Measurements from ENCODE around the gene TSPAN1.
A peak's percentile ranks its signal among the peaks of the same experiment; 100 is the strongest.

The TSPAN1 gene

GRCh38 chr1:46197560-46197963, 22.7 kb downstream of the TSPAN1 start:
- Histone ChIP-seq H3K4ac (ENCODE audit: low read depth in 1 of 2, low read length in 2 of 2) (peak overlapping the region; percentile 88 to 90), H4K91ac (ENCODE audit: low read length) (peak overlapping the region; percentile 2), H2BK12ac (ENCODE audit: low read length in 2 of 2) (peak overlapping the region in 1 of 2 experiments; percentile 5), H2BK15ac (ENCODE audit: low read depth, poor library complexity, severe bottlenecking) (no peak overlapping the region), H3K14ac (ENCODE audit: low read length in 2 of 2) (peak overlapping the region in 1 of 2 experiments; percentile 9), H3K27me3 (ENCODE audit: control insufficient read depth in 1 of 2, insufficient read depth in 1 of 2, low read length in 2 of 2) (no peaks in the 10 kb centered on the region), H3K9me3 (ENCODE audit: control insufficient read depth, low read length) (no peaks in the 10 kb centered on the region), H4K8ac (ENCODE audit: low read length) (peak overlapping the region; percentile 92), H2BK120ac (ENCODE audit: low read depth, low read length) (no peak overlapping the region), H3K27ac (ENCODE audit: low read length, poor library complexity, severe bottlenecking) (no peak overlapping the region), H3K4me2 (ENCODE audit: low read length, poor library complexity, severe bottlenecking) (peak overlapping the region; percentile 78), H3K23ac (ENCODE audit: low read length in 2 of 2) (no peak overlapping the region), H3K18ac (ENCODE audit: low read depth in 1 of 2, low read length in 2 of 2) (peak overlapping the region; percentile 82 to 95), H3K9ac (ENCODE audit: low read length) (peak overlapping the region; percentile 98), H3K79me1 (replicated peaks; ENCODE audit: low read length, poor library complexity, severe bottlenecking) (peaks cover 31% of the 10 kb centered on the region), H3K4me3 (ENCODE audit: insufficient read depth in 1 of 2, low read depth in 1 of 2, low read length in 2 of 2) (peak overlapping the region; percentile 76 to 99), H2AK5ac (ENCODE audit: low read length, severe bottlenecking) (peak overlapping the region; percentile 61), H3K4me1 (ENCODE audit: control insufficient read depth, insufficient read depth, low read depth, low read length) (peaks cover 29% of the 10 kb centered on the region), H2AFZ (ENCODE audit: low read depth, low read length) (no peak overlapping the region), H2BK5ac (ENCODE audit: low read depth, low read length, poor library complexity, severe bottlenecking) (no peak overlapping the region), H3K36me3 (ENCODE audit: control insufficient read depth in 1 of 2, insufficient read depth in 2 of 2, low read depth in 1 of 2, low read length in 2 of 2) (peaks cover 32 to 44% of the 10 kb centered on the region in 2 experiments)
- WGBS = 69% methylated on average over 9 of the region's 9 CpGs
- DNase-seq = no peak

- H3K36me3 ChIP-seq (ENCODE audit: control insufficient read depth in 1 of 2, insufficient read depth in 2 of 2, low read depth in 1 of 2, low read length in 2 of 2) = peaks cover 26 to 37% of the 10 kb centered on the region in 2 experiments
- peak within 1 kb of the TSS; percentile 85 for H2AFZ ChIP-seq (ENCODE audit: low read depth, low read length)
- peak within 1 kb of the TSS; percentile 50 for H3K27ac ChIP-seq (ENCODE audit: low read length, poor library complexity, severe bottlenecking)
- H3K18ac ChIP-seq (ENCODE audit: low read depth in 1 of 2, low read length in 2 of 2) = peak within 1 kb of the TSS; percentile 94 to 98
- H2BK12ac ChIP-seq (ENCODE audit: low read length in 2 of 2) = peak within 1 kb of the TSS; percentile 5 to 84
- H3K9me3 ChIP-seq (ENCODE audit: control insufficient read depth, low read length) = no peaks in the 10 kb centered on the region
- peak within 1 kb of the TSS; percentile 61 for H2AK5ac ChIP-seq (ENCODE audit: low read length, severe bottlenecking)
- peak within 1 kb of the TSS; percentile 43 to 90 for H3K23ac ChIP-seq (ENCODE audit: low read length in 2 of 2)
- H2BK15ac ChIP-seq (ENCODE audit: low read depth, poor library complexity, severe bottlenecking) = peak within 1 kb of the TSS; percentile 34
- no peaks in the 10 kb centered on the region for H3K27me3 ChIP-seq (ENCODE audit: control insufficient read depth in 1 of 2, insufficient read depth in 1 of 2, low read length in 2 of 2)
- WGBS = under 1% methylated on average over 45 of the region's 67 CpGs
- peak within 1 kb of the TSS; percentile 65 for H2BK120ac ChIP-seq (ENCODE audit: low read depth, low read length)
- peak within 1 kb of the TSS; percentile 76 to 99 for H3K4me3 ChIP-seq (ENCODE audit: insufficient read depth in 1 of 2, low read depth in 1 of 2, low read length in 2 of 2)
- peak within 1 kb of the TSS; percentile 98 for H3K9ac ChIP-seq (ENCODE audit: low read length)
- H4K91ac ChIP-seq (ENCODE audit: low read length) = peak within 1 kb of the TSS; percentile 95
- H4K8ac ChIP-seq (ENCODE audit: low read length) = peak within 1 kb of the TSS; percentile 100
- H2BK5ac ChIP-seq (ENCODE audit: low read depth, low read length, poor library complexity, severe bottlenecking) = no peak within 1 kb of the TSS
- H3K4me2 ChIP-seq (ENCODE audit: low read length, poor library complexity, severe bottlenecking) = peak within 1 kb of the TSS; percentile 92
- H3K14ac ChIP-seq (ENCODE audit: low read length in 2 of 2) = peak within 1 kb of the TSS in 1 of 2 experiments; percentile 99
- H3K4ac ChIP-seq (ENCODE audit: low read depth in 1 of 2, low read length in 2 of 2) = peak within 1 kb of the TSS; percentile 94 to 99
- H3K79me1 ChIP-seq (replicated peaks; ENCODE audit: low read length, poor library complexity, severe bottlenecking) = peaks cover 26% of the 10 kb centered on the region
- peak; percentile 68 for DNase-seq
- peaks cover 30% of the 10 kb centered on the region for H3K4me1 ChIP-seq (ENCODE audit: control insufficient read depth, insufficient read depth, low read depth, low read length)
Measured at GRCh38 chr1:46197964-46198811, 23.3 kb downstream of the TSPAN1 start, which contains the start of gene POMGNT1. Gene POMGNT1 (minus strand): TSS chr1:46198434. CDS start chr1:46197821, 613 bp downstream.

GRCh38 chr1:46199233-46199749, 24.4 kb downstream of the TSPAN1 start:
- H4K91ac ChIP-seq (ENCODE audit: low read length) = no peak overlapping the region
- peak overlapping the region; percentile 93 for H3K9ac ChIP-seq (ENCODE audit: low read length)
- H3K4me1 ChIP-seq (ENCODE audit: control insufficient read depth, insufficient read depth, low read depth, low read length) = peaks cover 26% of the 10 kb centered on the region
- H3K23ac ChIP-seq (ENCODE audit: low read length in 2 of 2) = no peak overlapping the region
- DNase-seq = no peak
- no peak overlapping the region for H3K27ac ChIP-seq (ENCODE audit: low read length, poor library complexity, severe bottlenecking)
- H2BK15ac ChIP-seq (ENCODE audit: low read depth, poor library complexity, severe bottlenecking) = no peak overlapping the region
- H3K18ac ChIP-seq (ENCODE audit: low read depth in 1 of 2, low read length in 2 of 2) = no peak overlapping the region
- no peaks in the 10 kb centered on the region for H3K27me3 ChIP-seq (ENCODE audit: control insufficient read depth in 1 of 2, insufficient read depth in 1 of 2, low read length in 2 of 2)
- H3K4me3 ChIP-seq (ENCODE audit: insufficient read depth in 1 of 2, low read depth in 1 of 2, low read length in 2 of 2) = peak overlapping the region in 1 of 2 experiments; percentile 97
- H2AK5ac ChIP-seq (ENCODE audit: low read length, severe bottlenecking) = no peak overlapping the region
- H2BK12ac ChIP-seq (ENCODE audit: low read length in 2 of 2) = no peak overlapping the region
- 100% methylated on average over 3 of the region's 3 CpGs for WGBS
- no peak overlapping the region for H3K14ac ChIP-seq (ENCODE audit: low read length in 2 of 2)
- no peak overlapping the region for H3K4me2 ChIP-seq (ENCODE audit: low read length, poor library complexity, severe bottlenecking)
- no peak overlapping the region for H2BK5ac ChIP-seq (ENCODE audit: low read depth, low read length, poor library complexity, severe bottlenecking)
- H3K36me3 ChIP-seq (ENCODE audit: control insufficient read depth in 1 of 2, insufficient read depth in 2 of 2, low read depth in 1 of 2, low read length in 2 of 2) = peaks cover 15 to 27% of the 10 kb centered on the region in 2 experiments
- H4K8ac ChIP-seq (ENCODE audit: low read length) = no peak overlapping the region
- H3K4ac ChIP-seq (ENCODE audit: low read depth in 1 of 2, low read length in 2 of 2) = peak overlapping the region in 1 of 2 experiments; percentile 12
- peaks cover 22% of the 10 kb centered on the region for H3K79me1 ChIP-seq (replicated peaks; ENCODE audit: low read length, poor library complexity, severe bottlenecking)
- H2BK120ac ChIP-seq (ENCODE audit: low read depth, low read length) = no peak overlapping the region
- no peaks in the 10 kb centered on the region for H3K9me3 ChIP-seq (ENCODE audit: control insufficient read depth, low read length)
- H2AFZ ChIP-seq (ENCODE audit: low read depth, low read length) = no peak overlapping the region

Data from mesenchymal stem cell (in vitro differentiated cells and primary cell).